ENCODE results near the gene PARD3.

- TF ChIP-seq POLR2AphosphoS5 (IDR thresholded peaks at IDR 0.05; ENCODE audit: low read depth, low read length) (no peak), TAF1 (IDR thresholded peaks at IDR 0.05; ENCODE audit: borderline replicate concordance, insufficient read depth, low read length) (no peak), REST (IDR thresholded peaks at IDR 0.05; ENCODE audit: insufficient read depth in 1 of 2, low read depth in 2 of 2, low read length in 2 of 2) (no peak)
These were observed 560.1 kb downstream of the PARD3 start for GRCh38 chr10:34255035-34255434.
